K562 (cell line): ENCODE measurements around the gene SNX14. TPM values are rescaled to one million over a fixed set of nuclear protein-coding genes. Genes with fewer than 3 reads are reported as not detected.

ENCODE experiments used
- CBX8 ChIP-seq: fragments of 200-600 bp; sonication (generic); IDR thresholded peaks from 2 replicates; pipeline ENCODE4 v1.6.1; 2012; ENCODE audit warnings: borderline replicate concordance, mixed run types, low read depth, mild to moderate bottlenecking, moderate library complexity, mixed read lengths, low read length, control low read depth, inconsistent platforms; ENCODE audit not compliant: poor library complexity, severe bottlenecking; ENCODE audit errors: extremely low read depth
- CHCHD3 ChIP-seq: fragments of 250-450 bp; sonication (Bioruptor Pico); IDR thresholded peaks from 2 replicates; pipeline ENCODE4 v2.1.2; 2022; ENCODE audit warnings: mild to moderate bottlenecking
- HDAC3 ChIP-seq: fragments of 450-650 bp; IDR thresholded peaks from 2 replicates; pipeline ENCODE4 v1.6.1; 2018; ENCODE audit warnings: borderline replicate concordance, mild to moderate bottlenecking, moderate library complexity; ENCODE audit not compliant: partially characterized antibody
- KDM4B ChIP-seq, 2 experiments: fragments of 450-650 bp in 1 of 2; sonication (generic) in 1 of 2; IDR thresholded peaks; 2 replicates each; pipeline ENCODE4 v1.6.1; 2016 to 2017; ENCODE audit warnings: borderline replicate concordance in 2 of 2, antibody characterized with exemption in 1 of 2, low read depth in 1 of 2, mild to moderate bottlenecking in 1 of 2
- MECOM ChIP-seq: fragments of 250-450 bp; sonication (Bioruptor Pico); IDR thresholded peaks from 2 replicates; pipeline ENCODE4 v1.8.0; 2022; ENCODE audit warnings: inconsistent platforms
- NCOA1 ChIP-seq: fragments of 450-650 bp; IDR thresholded peaks from 2 replicates; pipeline ENCODE4 v1.6.1; 2016; ENCODE audit warnings: low read depth
- PTBP1 ChIP-seq: fragments of 200-400 bp; formaldehyde crosslinking; IDR thresholded peaks from 2 replicates; pipeline ENCODE4 v1.6.1; 2017; ENCODE audit warnings: low read depth, low read length
- SNRNP70 ChIP-seq: fragments of 200-400 bp; formaldehyde crosslinking; optimal IDR thresholded peaks from 2 replicates; pipeline ENCODE3; 2017; ENCODE audit warnings: low read depth, low read length
- SP2 ChIP-seq: IDR thresholded peaks from 2 replicates; pipeline ENCODE4 v1.6.1; 2011; ENCODE audit warnings: mild to moderate bottlenecking, low read depth, low read length, moderate library complexity; ENCODE audit not compliant: poor library complexity, severe bottlenecking; ENCODE audit errors: extremely low read depth
- TEAD4 ChIP-seq, 2 experiments: sonication (generic) in 1 of 2; formaldehyde crosslinking in 1 of 2; IDR thresholded peaks; 2 replicates each; pipeline versions ENCODE4 v1.6.1 to v1.8.0; 2012 to 2022; ENCODE audit warnings: borderline replicate concordance in 1 of 2, inconsistent platforms in 1 of 2, low read length in 1 of 2, mild to moderate bottlenecking in 1 of 2, missing genetic modification reagents in 1 of 2
- TFAM ChIP-seq: fragments of 250-450 bp; sonication (Bioruptor Pico); conservative IDR thresholded peaks from 2 replicates; pipeline ENCODE4 v1.5.0; 2021; ENCODE audit warnings: mild to moderate bottlenecking, moderate library complexity
- ZNF551 ChIP-seq: fragments of 250-450 bp; sonication (Bioruptor Pico); IDR thresholded peaks from 2 replicates; pipeline ENCODE4 v1.5.0; 2021; ENCODE audit warnings: mild to moderate bottlenecking, moderate library complexity
- ZNF830 ChIP-seq: fragments of 250-450 bp; sonication (Bioruptor Pico); IDR thresholded peaks from 2 replicates; pipeline ENCODE4 v1.5.0; 2021; ENCODE audit warnings: mild to moderate bottlenecking
- polyA plus RNA-seq, 8 experiments: library from polyadenylated mRNA; depleted of rRNA in 4 of 8; stranded (reverse) in 5 of 8; unstranded in 3 of 8; fragments of >200 nt; fragmentation: Nextera tagmentation in 2 of 8; fragmentation: Illumina TruSeq in 1 of 8; extraction: Ambion mirVana in 2 of 8; extraction: Trizol in 1 of 8; gene quantifications; 2 replicates each; pipeline versions ENCODE4 v1.2.1 to v1.2.3, GENCODE V29; 2011 to 2014; ENCODE audit warnings: inconsistent platforms in 1 of 8, missing spikeins in 1 of 8
- total RNA-seq, 7 experiments: library from RNA; depleted of rRNA in 6 of 7; stranded (reverse); fragments of >200 nt in 6 of 7; fragmentation: Illumina TruSeq in 2 of 7; extraction: Trizol in 2 of 7; gene quantifications; 2 replicates each; pipeline versions ENCODE4 v1.2.1 to v1.2.3, GENCODE V29; 2011 to 2021; ENCODE audit warnings: low replicate concordance in 1 of 7
- TF ChIP-seq, protein P1 (sequence below): fragments of 450-650 bp; formaldehyde crosslinking; IDR thresholded peaks from 2 replicates; pipeline ENCODE4 v1.4.0; 2020; ENCODE audit warnings: mild to moderate bottlenecking, moderate library complexity
- TF ChIP-seq, protein P2 (sequence below), 2 experiments: IDR thresholded peaks; 2 replicates each; pipeline ENCODE4 v1.6.1; 2012; ENCODE audit warnings: improper control_type of control experiment in 2 of 2, low read depth in 2 of 2, low read length in 2 of 2, borderline replicate concordance in 1 of 2
- TF ChIP-seq, protein P3 (sequence below): fragments of 450-650 bp; formaldehyde crosslinking; IDR thresholded peaks from 2 replicates; pipeline ENCODE4 v1.4.0; 2020; ENCODE audit warnings: mild to moderate bottlenecking, moderate library complexity

SNX14 gene
- total and polyA plus RNA-seq, 9 of the 15 experiments (the other 6 are each of a cell fraction or from before 2014, with no cell fraction given), result 46.5 to 140 (median 71.2) TPM

DNA sequence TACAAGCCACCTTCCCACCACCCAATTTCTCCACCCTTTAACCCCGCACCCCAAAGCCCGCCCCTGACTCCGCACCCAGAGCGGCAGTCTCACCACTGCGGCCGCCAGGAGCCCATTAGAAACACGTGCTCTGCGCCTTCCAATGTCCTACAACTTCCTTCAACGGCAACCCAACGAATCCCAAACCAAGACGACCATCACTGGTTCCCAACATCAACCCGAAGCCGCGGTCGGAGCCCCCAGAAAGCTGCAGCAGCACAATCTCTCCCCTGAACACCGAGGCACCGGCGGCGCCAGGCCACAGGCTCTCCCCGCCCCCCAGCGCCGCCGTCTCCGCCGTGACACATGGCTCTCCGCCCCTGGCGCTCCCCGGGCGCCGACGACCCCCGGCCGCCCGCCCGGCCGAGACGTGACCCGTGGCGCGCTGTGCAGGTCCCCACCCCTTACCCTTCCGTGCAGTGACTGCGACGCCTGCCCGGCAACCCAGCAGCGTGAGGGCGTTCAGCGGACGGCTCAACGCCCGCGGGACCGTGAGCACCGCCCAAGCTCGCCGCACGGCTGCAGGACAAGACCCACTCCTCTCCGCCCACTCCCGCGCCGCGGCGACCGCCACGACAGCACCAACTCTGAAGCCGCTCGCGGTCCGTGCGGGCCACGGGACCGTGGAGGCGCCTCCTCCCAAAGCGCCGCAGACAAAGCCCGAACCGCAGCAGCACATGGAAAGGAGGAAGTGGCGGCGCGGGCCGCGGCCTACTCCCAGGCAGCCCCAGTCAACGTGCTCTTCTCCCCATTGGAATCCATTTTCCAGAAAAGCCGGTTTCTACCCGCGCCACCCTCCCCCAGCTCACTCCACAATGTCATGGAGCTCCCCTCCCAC, 48.5 kb upstream of the SNX14 start (continued):
- TF ChIP-seq, protein P1, sequence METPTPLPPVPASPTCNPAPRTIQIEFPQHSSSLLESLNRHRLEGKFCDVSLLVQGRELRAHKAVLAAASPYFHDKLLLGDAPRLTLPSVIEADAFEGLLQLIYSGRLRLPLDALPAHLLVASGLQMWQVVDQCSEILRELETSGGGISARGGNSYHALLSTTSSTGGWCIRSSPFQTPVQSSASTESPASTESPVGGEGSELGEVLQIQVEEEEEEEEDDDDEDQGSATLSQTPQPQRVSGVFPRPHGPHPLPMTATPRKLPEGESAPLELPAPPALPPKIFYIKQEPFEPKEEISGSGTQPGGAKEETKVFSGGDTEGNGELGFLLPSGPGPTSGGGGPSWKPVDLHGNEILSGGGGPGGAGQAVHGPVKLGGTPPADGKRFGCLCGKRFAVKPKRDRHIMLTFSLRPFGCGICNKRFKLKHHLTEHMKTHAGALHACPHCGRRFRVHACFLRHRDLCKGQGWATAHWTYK (CRISPR knock-in tag), result 0 out of 2 replicates have a peak, but pooled peaks have one; percentile 40
- TF ChIP-seq SNRNP70 (no peak), PTBP1 (no peak; the same call in 1 of the 2 replicates), KDM4B (IDR thresholded peaks at IDR 0.05; ENCODE audit: borderline replicate concordance in 2 of 2, low read depth in 1 of 2) (peak in 1 of 2 experiments; percentile 57; a peak in 1 of 4 replicates), SP2 (no peak), HDAC3 (no peak), TFAM (CRISPR knock-in tag) (no peak), ZNF551 (CRISPR knock-in tag) (no peak), MECOM (0 out of 2 replicates have a peak, but pooled peaks have one; percentile 42), TEAD4 (IDR thresholded peaks at IDR 0.05; ENCODE audit: low read length) (no peak), TEAD4 (CRISPR knock-in tag; IDR thresholded peaks at IDR 0.05; ENCODE audit: borderline replicate concordance) (no peak), ZNF830 (no peak), CHCHD3 (0 out of 2 replicates have a peak, but pooled peaks have one; percentile 34), NCOA1 (no peak), CBX8 (no peak)
- TF ChIP-seq, protein P2, sequence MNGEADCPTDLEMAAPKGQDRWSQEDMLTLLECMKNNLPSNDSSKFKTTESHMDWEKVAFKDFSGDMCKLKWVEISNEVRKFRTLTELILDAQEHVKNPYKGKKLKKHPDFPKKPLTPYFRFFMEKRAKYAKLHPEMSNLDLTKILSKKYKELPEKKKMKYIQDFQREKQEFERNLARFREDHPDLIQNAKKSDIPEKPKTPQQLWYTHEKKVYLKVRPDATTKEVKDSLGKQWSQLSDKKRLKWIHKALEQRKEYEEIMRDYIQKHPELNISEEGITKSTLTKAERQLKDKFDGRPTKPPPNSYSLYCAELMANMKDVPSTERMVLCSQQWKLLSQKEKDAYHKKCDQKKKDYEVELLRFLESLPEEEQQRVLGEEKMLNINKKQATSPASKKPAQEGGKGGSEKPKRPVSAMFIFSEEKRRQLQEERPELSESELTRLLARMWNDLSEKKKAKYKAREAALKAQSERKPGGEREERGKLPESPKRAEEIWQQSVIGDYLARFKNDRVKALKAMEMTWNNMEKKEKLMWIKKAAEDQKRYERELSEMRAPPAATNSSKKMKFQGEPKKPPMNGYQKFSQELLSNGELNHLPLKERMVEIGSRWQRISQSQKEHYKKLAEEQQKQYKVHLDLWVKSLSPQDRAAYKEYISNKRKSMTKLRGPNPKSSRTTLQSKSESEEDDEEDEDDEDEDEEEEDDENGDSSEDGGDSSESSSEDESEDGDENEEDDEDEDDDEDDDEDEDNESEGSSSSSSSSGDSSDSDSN (IDR thresholded peaks at IDR 0.05; ENCODE audit: borderline replicate concordance in 1 of 2, low read depth in 2 of 2, low read length in 2 of 2), result no peak; a peak in 1 of 4 replicates
- TF ChIP-seq, protein P3, sequence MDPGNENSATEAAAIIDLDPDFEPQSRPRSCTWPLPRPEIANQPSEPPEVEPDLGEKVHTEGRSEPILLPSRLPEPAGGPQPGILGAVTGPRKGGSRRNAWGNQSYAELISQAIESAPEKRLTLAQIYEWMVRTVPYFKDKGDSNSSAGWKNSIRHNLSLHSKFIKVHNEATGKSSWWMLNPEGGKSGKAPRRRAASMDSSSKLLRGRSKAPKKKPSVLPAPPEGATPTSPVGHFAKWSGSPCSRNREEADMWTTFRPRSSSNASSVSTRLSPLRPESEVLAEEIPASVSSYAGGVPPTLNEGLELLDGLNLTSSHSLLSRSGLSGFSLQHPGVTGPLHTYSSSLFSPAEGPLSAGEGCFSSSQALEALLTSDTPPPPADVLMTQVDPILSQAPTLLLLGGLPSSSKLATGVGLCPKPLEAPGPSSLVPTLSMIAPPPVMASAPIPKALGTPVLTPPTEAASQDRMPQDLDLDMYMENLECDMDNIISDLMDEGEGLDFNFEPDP (CRISPR knock-in tag), result no peak
